HG03108 (cell line): ENCODE measurements around the gene SOX15.

ENCODE experiments used
- ATAC-seq: cut with Tn5 transposase; IDR thresholded peaks from one replicate; pipeline ENCODE4 v1.9.1; 2021; ENCODE audit warnings: moderate library complexity; ENCODE audit not compliant: unreplicated experiment

SOX15 gene

DNA sequence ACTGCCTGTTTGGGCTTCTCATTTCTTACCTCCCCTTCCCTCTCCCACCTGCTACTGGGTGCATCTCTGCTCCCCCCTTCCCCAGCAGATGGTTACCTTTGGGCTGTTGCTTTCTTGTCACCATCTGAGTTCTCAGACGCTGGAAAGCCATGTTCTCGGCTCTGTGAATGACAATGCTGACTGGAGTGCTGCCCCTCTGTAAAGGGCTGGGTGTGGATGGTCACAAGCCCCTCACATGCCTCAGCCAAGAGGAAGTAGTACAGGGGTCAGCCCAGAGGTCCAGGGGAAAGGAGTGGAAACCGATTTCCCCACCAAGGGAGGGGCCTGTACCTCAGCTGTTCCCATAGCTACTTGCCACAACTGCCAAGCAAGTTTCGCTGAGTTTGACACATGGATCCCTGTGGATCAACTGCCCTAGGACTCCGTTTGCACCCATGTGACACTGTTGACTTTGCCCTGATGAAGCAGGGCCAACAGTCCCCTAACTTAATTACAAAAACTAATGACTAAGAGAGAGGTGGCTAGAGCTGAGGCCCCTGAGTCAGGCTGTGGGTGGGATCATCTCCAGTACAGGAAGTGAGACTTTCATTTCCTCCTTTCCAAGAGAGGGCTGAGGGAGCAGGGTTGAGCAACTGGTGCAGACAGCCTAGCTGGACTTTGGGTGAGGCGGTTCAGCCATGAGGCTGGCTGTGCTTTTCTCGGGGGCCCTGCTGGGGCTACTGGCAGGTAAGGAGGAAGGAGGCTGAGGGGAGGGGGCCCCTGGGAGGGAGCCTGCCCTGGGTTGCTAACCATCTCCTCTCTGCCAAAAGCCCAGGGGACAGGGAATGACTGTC, 10.7 kb downstream of the SOX15 start, which contains the start of gene CD68:
Gene CD68 (plus strand): TSS at position 638 of the 833 bp plus-strand sequence. CDS start 40 bp downstream, at position 678.
- peak; percentile 45 for ATAC-seq

DNA sequence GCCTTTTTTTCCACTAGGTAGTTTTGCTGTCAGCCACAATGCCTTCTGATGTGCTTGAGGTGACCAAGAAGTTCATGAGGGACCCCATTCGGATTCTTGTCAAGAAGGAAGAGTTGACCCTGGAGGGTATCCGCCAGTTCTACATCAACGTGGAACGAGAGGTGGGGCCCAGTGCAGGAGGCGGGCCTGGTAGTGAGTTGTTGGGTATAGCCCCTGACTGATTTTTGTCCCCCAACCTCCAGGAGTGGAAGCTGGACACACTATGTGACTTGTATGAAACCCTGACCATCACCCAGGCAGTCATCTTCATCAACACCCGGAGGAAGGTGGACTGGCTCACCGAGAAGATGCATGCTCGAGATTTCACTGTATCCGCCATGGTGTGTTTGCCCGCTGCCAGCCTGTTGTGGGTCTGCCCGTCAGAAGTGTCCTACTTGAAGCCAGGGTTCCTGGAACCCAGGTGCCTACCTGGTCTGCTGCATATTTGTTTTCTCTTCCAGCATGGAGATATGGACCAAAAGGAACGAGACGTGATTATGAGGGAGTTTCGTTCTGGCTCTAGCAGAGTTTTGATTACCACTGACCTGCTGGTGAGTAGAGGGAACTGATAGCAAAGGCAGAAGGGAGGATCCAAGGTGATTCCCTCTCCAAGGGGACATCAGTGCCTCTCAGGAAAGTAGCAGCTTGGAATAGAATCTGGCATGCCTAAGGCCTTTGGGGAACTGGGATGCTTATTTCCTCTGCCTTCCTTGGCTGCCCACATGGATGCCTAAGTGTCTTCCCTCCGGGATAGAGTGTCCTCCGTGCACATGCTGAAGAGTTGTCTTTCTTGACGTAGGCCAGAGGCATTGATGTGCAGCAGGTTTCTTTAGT, 12.3 kb downstream of the SOX15 start:
- no peak for ATAC-seq

DNA sequence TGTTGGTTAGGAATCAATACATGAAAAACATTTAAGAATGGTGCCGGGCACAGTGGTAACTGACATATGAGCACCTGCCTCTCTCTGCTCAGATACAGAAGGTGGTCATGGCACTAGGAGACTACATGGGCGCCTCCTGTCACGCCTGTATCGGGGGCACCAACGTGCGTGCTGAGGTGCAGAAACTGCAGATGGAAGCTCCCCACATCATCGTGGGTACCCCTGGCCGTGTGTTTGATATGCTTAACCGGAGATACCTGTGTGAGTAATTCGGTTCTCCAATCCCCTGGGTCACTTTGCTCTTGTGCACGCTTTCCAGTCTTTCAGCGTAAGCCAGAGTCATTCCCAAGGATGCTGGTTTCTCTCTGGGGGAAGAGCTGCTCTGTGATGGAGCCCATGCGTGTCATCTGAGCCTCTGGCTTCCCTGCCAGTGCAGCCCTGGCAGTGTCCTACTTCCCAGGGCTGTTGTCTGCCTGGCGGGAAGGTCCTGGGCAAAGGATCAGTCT, 13.4 kb downstream of the SOX15 start:
- no peak for ATAC-seq

DNA sequence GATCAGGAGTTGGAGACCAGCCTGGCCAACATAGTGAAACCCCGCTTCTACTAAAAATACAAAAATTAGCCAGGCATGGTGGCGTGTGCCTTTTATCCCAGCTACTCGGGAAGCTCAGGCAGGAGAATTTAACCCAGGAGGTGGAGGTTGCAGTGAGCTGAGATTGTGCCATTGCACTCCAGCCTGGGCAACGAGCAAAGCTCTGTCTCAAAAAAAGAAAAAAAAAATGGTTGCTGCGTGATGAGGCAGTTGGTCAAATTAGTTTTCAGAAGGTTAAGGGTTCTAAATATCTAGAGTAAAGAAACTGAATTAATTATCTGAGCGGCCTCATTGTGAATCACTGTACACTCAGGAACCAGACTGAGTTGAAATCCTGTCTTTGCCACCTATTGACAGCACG, 13.9 kb downstream of the SOX15 start:
- ATAC-seq = no peak

DNA sequence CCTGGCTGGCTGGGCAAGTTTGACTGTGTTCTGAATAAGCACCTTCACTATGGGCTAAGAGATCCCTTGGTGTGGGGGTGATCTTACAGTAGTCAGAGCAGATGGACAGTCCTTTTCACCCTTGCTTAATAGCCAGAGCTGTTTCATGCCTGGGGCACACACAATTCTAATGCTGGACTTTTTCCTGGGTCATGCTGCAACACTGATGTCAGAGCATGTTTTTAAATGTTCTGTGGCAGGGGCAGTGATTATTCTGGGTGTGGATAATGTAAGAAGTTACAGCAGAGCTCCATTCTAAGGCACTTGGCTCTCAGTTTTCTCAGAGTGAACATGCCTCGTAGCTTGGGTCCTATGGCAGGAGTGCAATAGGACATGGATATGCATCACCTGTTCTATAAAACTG, 14.4 kb downstream of the SOX15 start:
- ATAC-seq = no peak

DNA sequence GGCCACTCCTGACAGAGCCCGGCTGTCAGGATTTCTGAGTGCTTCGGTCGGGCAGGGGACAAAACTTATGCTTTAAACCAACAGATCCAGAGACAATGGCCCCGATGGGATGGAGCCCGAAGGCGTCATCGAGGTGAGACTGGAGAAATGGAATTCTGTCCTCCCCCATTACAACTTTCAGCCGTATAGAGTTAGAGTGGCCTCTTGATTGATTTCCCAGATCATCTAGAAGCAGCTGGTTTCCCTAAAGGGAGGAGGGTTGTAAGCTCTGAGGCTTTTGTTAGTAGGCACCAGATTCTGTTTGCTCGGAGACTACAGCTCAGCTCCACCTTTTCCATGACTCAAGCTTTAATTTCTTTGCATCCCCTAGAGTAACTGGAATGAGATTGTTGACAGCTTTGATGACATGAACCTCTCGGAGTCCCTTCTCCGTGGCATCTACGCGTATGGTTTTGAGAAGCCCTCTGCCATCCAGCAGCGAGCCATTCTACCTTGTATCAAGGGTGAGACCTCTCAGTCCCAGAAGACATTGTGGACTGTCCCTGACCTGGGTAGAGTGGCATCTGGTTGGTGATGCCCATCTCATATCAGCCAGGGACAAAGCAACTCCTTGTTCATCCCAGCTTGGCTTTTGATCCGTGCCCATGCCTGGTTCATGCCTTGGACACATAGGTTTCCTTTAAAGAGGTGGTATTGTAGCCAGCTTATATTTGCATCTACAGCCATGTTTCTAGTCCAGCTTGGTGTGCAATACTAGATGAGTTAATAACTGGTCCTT, 15.5 kb downstream of the SOX15 start:
- no peak for ATAC-seq

DNA sequence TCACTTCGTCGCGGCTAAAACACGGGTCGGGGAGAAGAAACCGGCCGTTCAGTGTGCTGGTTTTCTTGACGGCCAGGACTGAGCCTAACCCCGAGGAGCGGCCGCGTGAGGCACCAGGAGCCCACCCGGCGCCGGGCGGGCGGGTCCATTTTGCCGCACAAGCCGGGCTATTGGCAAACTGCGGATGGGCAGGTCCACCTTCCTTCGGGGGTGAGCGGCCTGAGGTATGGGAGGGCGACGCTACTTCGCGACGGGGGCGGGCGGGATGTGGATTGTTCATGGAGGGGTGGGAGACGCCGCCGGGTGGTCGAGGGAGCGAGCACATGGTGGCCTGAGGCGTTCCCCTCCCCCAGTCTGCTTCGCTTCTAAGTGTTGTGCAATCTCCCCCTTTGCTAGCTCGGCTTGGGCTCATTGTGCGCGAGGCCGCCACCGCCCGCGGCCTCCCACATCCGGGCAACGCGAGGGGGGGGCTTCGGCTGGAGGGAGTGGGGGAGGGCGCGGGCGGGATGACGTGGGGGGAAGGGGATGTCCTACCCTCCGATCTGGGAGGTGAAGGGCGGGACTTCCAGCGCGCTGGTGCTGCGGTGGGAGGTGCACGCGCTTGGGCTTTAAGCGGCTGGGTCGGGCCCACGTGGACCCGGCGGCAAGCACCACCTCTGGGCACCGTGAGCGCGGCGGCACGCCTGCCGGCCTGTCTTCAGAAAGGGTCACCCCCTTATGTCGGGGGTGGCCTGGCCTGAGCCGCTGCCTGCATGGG, 16.4 kb downstream of the SOX15 start:
- no peak for ATAC-seq

DNA sequence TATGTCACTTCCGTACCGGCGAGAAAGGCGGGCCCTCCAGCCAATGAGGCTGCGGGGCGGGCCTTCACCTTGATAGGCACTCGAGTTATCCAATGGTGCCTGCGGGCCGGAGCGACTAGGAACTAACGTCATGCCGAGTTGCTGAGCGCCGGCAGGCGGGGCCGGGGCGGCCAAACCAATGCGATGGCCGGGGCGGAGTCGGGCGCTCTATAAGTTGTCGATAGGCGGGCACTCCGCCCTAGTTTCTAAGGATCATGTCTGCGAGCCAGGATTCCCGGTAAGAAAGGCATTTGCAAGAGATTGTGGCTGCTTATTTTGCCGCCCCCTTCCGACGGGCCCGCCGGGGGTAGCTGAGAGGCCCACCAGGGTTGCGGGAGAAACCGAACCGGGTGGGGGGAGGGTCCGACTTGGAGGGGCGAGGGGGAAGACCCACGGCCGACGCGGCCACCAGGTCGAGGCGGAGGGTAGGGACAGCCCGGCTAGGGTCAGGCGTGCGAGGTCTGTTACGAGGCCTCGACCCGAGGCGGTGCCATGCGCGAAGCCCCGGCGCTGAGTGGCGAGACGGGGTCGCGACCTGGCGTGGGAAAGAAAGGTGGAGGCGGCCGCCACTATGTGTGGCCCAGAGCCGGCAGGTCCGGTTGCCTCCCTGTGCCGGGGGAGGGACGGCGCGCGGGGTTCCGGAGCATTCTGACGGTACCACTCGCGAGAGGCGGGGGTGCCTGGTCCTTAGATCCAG, 17.1 kb downstream of the SOX15 start:
- peak; percentile 93 for ATAC-seq

DNA sequence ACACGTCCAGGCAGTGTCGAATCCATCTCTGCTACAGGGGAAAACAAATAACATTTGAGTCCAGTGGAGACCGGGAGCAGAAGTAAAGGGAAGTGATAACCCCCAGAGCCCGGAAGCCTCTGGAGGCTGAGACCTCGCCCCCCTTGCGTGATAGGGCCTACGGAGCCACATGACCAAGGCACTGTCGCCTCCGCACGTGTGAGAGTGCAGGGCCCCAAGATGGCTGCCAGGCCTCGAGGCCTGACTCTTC, 17.6 kb downstream of the SOX15 start:
- no peak for ATAC-seq

DNA sequence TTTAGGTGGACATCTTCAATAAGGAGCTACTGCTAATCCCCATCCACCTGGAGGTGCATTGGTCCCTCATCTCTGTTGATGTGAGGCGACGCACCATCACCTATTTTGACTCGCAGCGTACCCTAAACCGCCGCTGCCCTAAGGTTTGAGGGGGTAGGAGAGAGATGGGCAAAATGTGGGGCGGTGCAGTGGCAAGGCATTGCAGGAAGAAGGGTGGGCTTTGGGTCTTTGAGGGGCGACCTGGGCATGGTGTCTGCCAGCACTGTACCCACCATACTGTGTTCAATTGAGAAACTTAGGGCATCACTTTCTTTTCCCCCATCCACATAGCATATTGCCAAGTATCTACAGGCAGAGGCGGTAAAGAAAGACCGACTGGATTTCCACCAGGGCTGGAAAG, 19.5 kb downstream of the SOX15 start:
- no peak for ATAC-seq

DNA sequence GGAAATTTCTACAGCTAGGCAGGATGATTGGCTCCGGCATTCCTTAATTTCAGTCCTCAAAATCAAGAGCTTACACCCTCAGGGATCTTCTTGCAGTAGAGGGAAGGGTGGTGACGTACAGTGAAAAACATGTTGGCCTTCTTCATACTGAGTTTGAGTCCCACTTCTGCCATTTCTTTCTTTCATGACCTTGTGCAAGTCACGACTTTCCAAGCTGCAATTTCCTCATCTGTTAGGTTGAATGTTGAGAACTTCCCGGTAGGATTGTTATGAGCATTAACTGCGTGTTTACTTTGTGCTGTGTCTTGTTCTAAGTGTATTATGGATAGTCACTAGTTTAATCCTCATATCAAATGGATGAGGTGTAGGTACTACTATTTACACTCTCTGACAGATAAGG, 20.3 kb downstream of the SOX15 start:
- ATAC-seq = no peak

DNA sequence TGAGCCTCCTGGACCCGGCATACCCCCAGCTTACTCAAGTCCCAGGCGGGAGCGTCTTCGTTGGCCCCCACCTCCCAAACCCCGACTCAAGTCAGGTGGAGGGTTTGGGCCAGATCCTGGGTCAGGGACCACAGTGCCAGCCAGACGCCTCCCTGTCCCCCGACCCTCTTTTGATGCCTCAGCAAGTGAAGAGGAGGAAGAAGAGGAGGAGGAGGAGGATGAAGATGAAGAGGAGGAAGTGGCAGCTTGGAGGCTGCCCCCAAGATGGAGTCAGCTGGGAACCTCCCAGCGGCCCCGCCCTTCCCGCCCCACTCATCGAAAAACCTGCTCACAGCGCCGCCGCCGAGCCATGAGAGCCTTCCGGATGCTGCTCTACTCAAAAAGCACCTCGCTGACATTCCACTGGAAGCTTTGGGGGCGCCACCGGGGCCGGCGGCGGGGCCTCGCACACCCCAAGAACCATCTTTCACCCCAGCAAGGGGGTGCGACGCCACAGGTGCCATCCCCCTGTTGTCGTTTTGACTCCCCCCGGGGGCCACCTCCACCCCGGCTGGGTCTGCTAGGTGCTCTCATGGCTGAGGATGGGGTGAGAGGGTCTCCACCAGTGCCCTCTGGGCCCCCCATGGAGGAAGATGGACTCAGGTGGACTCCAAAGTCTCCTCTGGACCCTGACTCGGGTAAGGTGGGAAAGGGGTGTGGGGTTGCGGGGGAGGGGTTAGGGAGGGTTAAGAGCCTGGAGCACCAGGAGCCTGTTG, 26.6 kb downstream of the SOX15 start:
- no peak for ATAC-seq

DNA sequence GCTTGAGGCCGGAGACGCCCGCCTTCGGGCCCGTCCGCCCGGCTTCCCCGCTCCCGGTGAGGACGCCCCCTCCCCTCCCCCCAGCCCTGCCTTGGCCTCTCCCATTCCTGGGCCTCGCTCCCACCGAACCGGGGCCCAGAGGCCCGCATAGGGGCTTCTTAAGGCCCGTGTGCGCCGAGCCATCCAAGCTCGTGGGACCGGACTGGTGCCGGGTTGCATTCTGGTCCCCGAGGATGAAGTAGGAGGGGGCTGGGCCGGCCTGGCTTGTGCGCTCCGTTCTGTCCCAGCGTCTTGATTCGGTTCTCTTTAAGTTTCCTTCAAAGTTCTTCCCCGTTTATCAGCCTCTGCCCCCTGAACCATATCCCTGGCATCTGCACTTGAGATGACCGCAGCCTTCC, 27.7 kb downstream of the SOX15 start:
- ATAC-seq = no peak

DNA sequence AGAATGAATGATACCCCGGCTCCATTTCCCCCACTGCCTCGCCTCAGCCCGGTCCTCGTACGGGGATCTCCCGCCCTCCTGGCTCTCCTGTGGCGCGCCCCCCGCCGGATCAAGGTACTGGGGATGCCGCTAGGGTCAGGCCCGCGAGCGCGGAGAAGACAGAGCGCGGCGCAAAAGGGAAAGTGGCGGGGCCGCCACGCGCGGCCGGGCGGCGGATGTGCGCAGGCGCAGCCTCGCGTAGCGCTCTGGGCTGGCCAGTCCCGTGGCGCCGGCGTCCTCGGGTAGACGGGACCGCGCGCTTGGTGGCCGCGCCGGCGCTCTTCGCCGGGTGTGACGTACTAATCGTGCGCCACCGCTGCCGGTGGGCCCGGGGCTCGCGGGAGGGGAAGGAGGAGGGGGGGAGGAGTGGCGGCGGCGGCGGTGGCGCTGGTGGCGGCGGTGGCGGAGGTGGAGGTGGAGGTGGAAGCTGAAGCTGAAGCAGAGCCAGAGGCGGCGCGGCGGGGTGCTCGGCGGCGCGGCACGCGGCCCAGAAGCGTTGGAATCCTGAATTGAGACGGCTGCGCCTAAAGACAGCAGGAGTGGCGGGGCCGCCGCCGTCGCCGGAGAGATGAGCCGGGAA, 28.2 kb downstream of the SOX15 start, which contains the start of gene SENP3:
Gene SENP3 (plus strand): TSS at position 331 of the 619 bp plus-strand sequence. CDS start 1,158 bp downstream, outside the sequence.
- ATAC-seq = peak; percentile 39

DNA sequence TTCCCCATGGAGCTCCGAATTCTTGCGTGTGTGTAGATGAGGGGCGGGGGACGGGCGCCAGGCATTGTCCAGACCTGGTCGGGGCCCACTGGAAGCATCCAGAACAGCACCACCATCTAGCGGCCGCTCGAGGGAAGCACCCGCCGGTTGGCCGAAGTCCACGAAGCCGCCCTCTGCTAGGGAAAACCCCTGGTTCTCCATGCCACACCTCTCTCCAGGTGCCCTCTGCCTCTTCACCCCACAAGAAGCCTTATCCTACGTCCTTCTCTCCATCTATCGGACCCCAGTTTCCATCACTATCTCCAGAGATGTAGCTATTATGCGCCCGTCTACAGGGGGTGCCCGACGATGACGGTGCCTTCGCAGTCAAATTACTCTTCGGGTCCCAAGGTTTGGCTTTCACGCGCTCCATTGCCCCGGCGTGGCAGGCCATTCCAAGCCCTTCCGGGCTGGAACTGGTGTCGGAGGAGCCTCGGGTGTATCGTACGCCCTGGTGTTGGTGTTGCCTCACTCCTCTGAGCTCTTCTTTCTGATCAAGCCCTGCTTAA, 28.8 kb downstream of the SOX15 start:
- peak; percentile 48 for ATAC-seq

DNA sequence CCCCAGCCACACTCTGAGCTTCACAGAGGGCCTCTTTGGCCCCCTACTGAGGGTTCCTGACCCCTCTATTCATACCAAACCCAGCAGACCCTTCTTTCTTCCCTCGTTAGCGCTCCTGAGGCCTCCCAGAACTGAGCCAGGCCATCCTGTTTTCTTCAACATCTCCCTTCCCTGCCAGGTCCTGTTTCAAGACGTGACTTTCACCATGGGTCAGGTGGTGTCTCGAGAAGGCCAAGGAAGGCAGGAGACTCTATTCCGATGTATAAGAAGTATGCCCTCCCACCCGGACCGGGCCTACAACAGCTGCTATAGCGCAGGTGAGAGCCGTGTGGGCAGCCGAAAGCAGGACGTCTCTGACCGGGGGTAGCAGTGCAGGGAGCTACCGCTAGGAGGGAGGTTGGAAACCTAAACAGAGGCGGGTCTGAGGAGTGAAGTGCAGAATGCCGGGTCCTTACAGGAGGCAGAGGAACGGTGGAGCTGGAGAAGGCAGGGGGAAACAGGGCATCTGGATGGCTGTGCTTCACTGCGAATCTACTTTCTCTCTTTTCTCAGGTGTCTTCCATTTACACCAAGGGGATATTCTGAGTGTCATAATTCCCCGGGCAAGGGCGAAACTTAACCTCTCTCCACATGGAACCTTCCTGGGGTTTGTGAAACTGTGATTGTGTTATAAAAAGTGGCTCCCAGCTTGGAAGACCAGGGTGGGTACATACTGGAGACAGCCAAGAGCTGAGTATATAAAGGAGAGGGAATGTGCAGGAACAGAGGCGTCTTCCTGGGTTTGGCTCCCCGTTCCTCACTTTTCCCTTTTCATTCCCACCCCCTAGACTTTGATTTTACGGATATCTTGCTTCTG, 29.5 kb downstream of the SOX15 start:
- no peak for ATAC-seq
